Stimulated activated CD8-positive, alpha-beta memory T cell treated with anti-CD3 and anti-CD28 coated beads, Interleukin-12 subunit alpha, Interleukin-12 subunit beta, amount 100 ng/mL, for 4 hours (primary cell): Measurements from ENCODE around the gene FAM20A.
"Not testable (repeated sequence)": the region's sequence is repeated elsewhere in the genome, so short reads cannot be mapped to it uniquely, and the experiment has no call there.

Experiments
- DNase-seq: peaks from one replicate; pipeline ENCODE4 v3.0.0-alpha.2; 2020; ENCODE audit warnings: low read depth

The FAM20A gene

GRCh38 chr17:68589086-68589485 is 12.1 kb downstream of the FAM20A start:
- DNase-seq = no peak

GRCh38 chr17:68588362-68588761 is 12.8 kb downstream of the FAM20A start:
- no peak for DNase-seq

- no peak for DNase-seq
These were observed 13.3 kb downstream of the FAM20A start for GRCh38 chr17:68587847-68588246.

GRCh38 chr17:68587026-68587425 is 14.1 kb downstream of the FAM20A start:
- DNase-seq = no peak

- no peak for DNase-seq
These were observed 15.5 kb downstream of the FAM20A start for GRCh38 chr17:68585643-68586042.

- DNase-seq = no peak
These were observed 16.4 kb downstream of the FAM20A start for GRCh38 chr17:68584581-68585303.

- DNase-seq = not testable (repeated sequence)
These were observed 18.3 kb downstream of the FAM20A start for GRCh38 chr17:68582867-68583266.

- DNase-seq = no peak
These were observed 19.1 kb downstream of the FAM20A start for GRCh38 chr17:68581863-68582645.

- DNase-seq = no peak
These were observed 20.9 kb downstream of the FAM20A start for GRCh38 chr17:68580236-68580770.

- no peak for DNase-seq
These were observed 21.8 kb downstream of the FAM20A start for GRCh38 chr17:68579194-68579927.

GRCh38 chr17:68578236-68578635 is 22.9 kb downstream of the FAM20A start:
- no peak for DNase-seq

GRCh38 chr17:68577497-68577821 is 23.7 kb downstream of the FAM20A start:
- DNase-seq = no peak

GRCh38 chr17:68576811-68577496 is 24.2 kb downstream of the FAM20A start:
- DNase-seq = no peak

GRCh38 chr17:68576137-68576536 is 25.0 kb downstream of the FAM20A start:
- no peak for DNase-seq

GRCh38 chr17:68573338-68573737 is 27.8 kb downstream of the FAM20A start:
- DNase-seq = no peak

GRCh38 chr17:68572138-68572842 is 28.9 kb downstream of the FAM20A start:
- DNase-seq = no peak

GRCh38 chr17:68570526-68570925 is 30.6 kb downstream of the FAM20A start:
- no peak for DNase-seq

GRCh38 chr17:68569346-68569745 is 31.8 kb downstream of the FAM20A start:
- no peak for DNase-seq

GRCh38 chr17:68568581-68568980 is 32.6 kb downstream of the FAM20A start:
- no peak for DNase-seq

- no peak for DNase-seq
These were observed 33.6 kb downstream of the FAM20A start for GRCh38 chr17:68567581-68567980.

- no peak for DNase-seq
These were observed 34.1 kb downstream of the FAM20A start for GRCh38 chr17:68567035-68567434.

- DNase-seq = no peak
These were observed 34.8 kb downstream of the FAM20A start for GRCh38 chr17:68566442-68566738.
